Stimulated activated CD4-positive, alpha-beta T cell treated with anti-CD3 and anti-CD28 coated beads, Interleukin-4, amount 100 ng/mL, for 48 hours (primary cell): ENCODE results near the gene TAF11L2.
"Not testable (repeated sequence)": the region's sequence is repeated elsewhere in the genome, so short reads cannot be mapped to it uniquely, and the experiment has no call there.

Experiments
- DNase-seq, 2 donors: peaks; one replicate each; pipeline ENCODE4 v3.0.0-alpha.2; 2020; ENCODE audit warnings: low read depth in 2 of 2

The TAF11L2 gene

GRCh38 chr5:17526504-17526903 lies 28.5 kb downstream of the TAF11L2 start:
- not testable (repeated sequence) for DNase-seq

- DNase-seq: not testable (repeated sequence)
These were observed 30.3 kb downstream of the TAF11L2 start, which contains the start of gene TAF11L6 for GRCh38 chr5:17528369-17528768. Gene TAF11L6 (plus strand): TSS chr5:17528669.
